A549 (cell line): ENCODE data around the gene RTN4R. TPM values are rescaled to one million over a fixed set of nuclear protein-coding genes. Genes with fewer than 3 reads are reported as not detected.
A peak's percentile ranks its signal among the peaks of the same experiment; 100 is the strongest.

Experiments used
- ATAC-seq, 2 experiments: fragments of 200-7000 bp in 1 of 2; fragments of >200 bp in 1 of 2; cut with Nextera tagmentation in 1 of 2; cut with Tn5 transposase in 1 of 2; 3 replicates each; pipeline versions ENCODE4 v1.8.0 to v1.9.1; 2018 to 2020; ENCODE audit warnings: mild to moderate bottlenecking in 1 of 2, moderate library complexity in 1 of 2
- CTCF ChIA-PET: fragments of 300-600 bp; sonication (Branson Sonifier 250); formaldehyde crosslinking; extraction: SDS; loops from one replicate; lab custom pipeline; 2021; ENCODE audit warnings: antibody characterized with exemption, inconsistent platforms; lab: Yijun Ruan, JAX
- POLR2A ChIA-PET: fragments of 350-600 bp; formaldehyde crosslinking; extraction: SDS; loops from one replicate; lab custom pipeline; 2021; ENCODE audit warnings: antibody characterized with exemption, inconsistent platforms; lab: Yijun Ruan, JAX
- DNase-seq, 2 experiments: peaks; one replicate each; pipeline versions ENCODE4 v3.0.0 to v3.0.0-alpha.2; 2011 to 2016; ENCODE audit warnings: low read depth in 1 of 2, low spot score in 1 of 2
- FAIRE-seq: peaks from 2 replicates; lab custom pipeline; 2011; peaks lifted over from hg19 to GRCh38; lab: Jason Lieb, UNC
- H3K27ac ChIP-seq, 2 experiments: fragments of >200 bp; sonication (Bioruptor Twin); formaldehyde crosslinking; 3 replicates each; pipeline ENCODE4 v1.5.1; 2016 to 2017
- H3K4me1 ChIP-seq: fragments of >200 bp; sonication (Bioruptor Twin); formaldehyde crosslinking; 3 replicates; pipeline ENCODE4 v1.6.1; 2016
- H3K4me2 ChIP-seq: fragments of >200 bp; sonication (Bioruptor Twin); formaldehyde crosslinking; 3 replicates; pipeline ENCODE4 v1.6.1; 2016
- H3K4me3 ChIP-seq: fragments of >200 bp; sonication (Bioruptor Twin); formaldehyde crosslinking; 3 replicates; pipeline ENCODE4 v1.5.1; 2016
- H3K9me3 ChIP-seq: fragments of >200 bp; sonication (Bioruptor Twin); formaldehyde crosslinking; 3 replicates; pipeline ENCODE4 v1.6.1; 2016
- BHLHE40 ChIP-seq: IDR thresholded peaks from 2 replicates; pipeline ENCODE4 v1.6.1; 2012; ENCODE audit warnings: low read depth, low read length, inconsistent platforms
- EHF ChIP-seq: fragments of 250-450 bp; sonication (Bioruptor Pico); IDR thresholded peaks from 2 replicates; pipeline ENCODE4 v1.5.0; 2020; ENCODE audit warnings: mild to moderate bottlenecking
- EHMT2 ChIP-seq: fragments of 200-600 bp; sonication (generic); IDR thresholded peaks from 2 replicates; pipeline ENCODE4 v1.6.1; 2016; ENCODE audit warnings: antibody characterized with exemption, low read depth, mild to moderate bottlenecking, moderate library complexity
- ESRRA ChIP-seq: fragments of 150-350 bp; IDR thresholded peaks from 2 replicates; pipeline ENCODE4 v1.6.1; 2014; ENCODE audit warnings: mild to moderate bottlenecking, low read length, borderline replicate concordance
- FOXS1 ChIP-seq: fragments of 250-450 bp; sonication (Bioruptor Pico); IDR thresholded peaks from 2 replicates; pipeline ENCODE4 v1.5.0; 2020; ENCODE audit warnings: mild to moderate bottlenecking, moderate library complexity
- HDAC2 ChIP-seq: fragments of 200-600 bp; sonication (generic); IDR thresholded peaks from 2 replicates; pipeline ENCODE4 v1.6.1; 2016
- HEYL ChIP-seq: fragments of 250-450 bp; sonication (Bioruptor Pico); IDR thresholded peaks from 2 replicates; pipeline ENCODE4 v1.8.0; 2021; ENCODE audit warnings: mild to moderate bottlenecking, moderate library complexity
- HOXA7 ChIP-seq: fragments of 250-450 bp; sonication (Bioruptor Pico); IDR thresholded peaks from 2 replicates; pipeline ENCODE4 v1.5.0; 2020; ENCODE audit warnings: mild to moderate bottlenecking, moderate library complexity
- HOXB5 ChIP-seq: fragments of 250-450 bp; sonication (Bioruptor Pico); IDR thresholded peaks from 2 replicates; pipeline ENCODE4 v1.5.0; 2020; ENCODE audit warnings: mild to moderate bottlenecking, moderate library complexity
- JUN ChIP-seq, 2 experiments: fragments of >200 bp; sonication (Bioruptor Twin); formaldehyde crosslinking; IDR thresholded peaks; 2 replicates in 1 of 2; 3 replicates in 1 of 2; pipeline ENCODE4 v1.6.1; 2016 to 2017
- JUNB ChIP-seq: fragments of >200 bp; sonication (Bioruptor Twin); formaldehyde crosslinking; IDR thresholded peaks from 2 replicates; pipeline ENCODE4 v1.6.1; 2016
- MYC ChIP-seq: IDR thresholded peaks from 2 replicates; pipeline ENCODE4 v1.6.1; 2012; ENCODE audit warnings: mild to moderate bottlenecking, inconsistent platforms, low read length, improper control_type of control experiment, borderline replicate concordance
- NFE2L2 ChIP-seq: fragments of 150-350 bp; conservative IDR thresholded peaks from 2 replicates; pipeline ENCODE4 v1.6.1; 2014; ENCODE audit warnings: low read length
- NR3C1 ChIP-seq: fragments of >200 bp; sonication (Bioruptor Twin); formaldehyde crosslinking; IDR thresholded peaks from 3 replicates; pipeline ENCODE4 v1.6.1; 2017
- PHF8 ChIP-seq: fragments of 200-600 bp; sonication (generic); IDR thresholded peaks from 2 replicates; pipeline ENCODE4 v1.6.1; 2016; ENCODE audit warnings: low read depth, mild to moderate bottlenecking, antibody characterized with exemption, moderate library complexity, borderline replicate concordance
- POLR2AphosphoS2 ChIP-seq: conservative IDR thresholded peaks from 2 replicates; pipeline ENCODE4 v1.6.1; 2012; ENCODE audit warnings: low read length, improper control_type of control experiment, inconsistent platforms
- RCOR1 ChIP-seq: fragments of 150-350 bp; IDR thresholded peaks from 2 replicates; pipeline ENCODE4 v1.6.1; 2014; ENCODE audit warnings: antibody characterized with exemption, low read length, low read depth
- RFX5 ChIP-seq: fragments of 450-650 bp; IDR thresholded peaks from 2 replicates; pipeline ENCODE4 v1.7.1; 2014; ENCODE audit warnings: antibody characterized with exemption, mild to moderate bottlenecking, moderate library complexity
- RNF2 ChIP-seq: fragments of 200-600 bp; sonication (generic); IDR thresholded peaks from 2 replicates; pipeline ENCODE4 v1.6.1; 2016; ENCODE audit warnings: low read depth, mild to moderate bottlenecking, antibody characterized with exemption, moderate library complexity, borderline replicate concordance
- SMC3 ChIP-seq: fragments of >200 bp; sonication (Bioruptor Twin); formaldehyde crosslinking; IDR thresholded peaks from 3 replicates; pipeline ENCODE4 v1.6.1; 2018; ENCODE audit warnings: inconsistent platforms
- TFCP2L1 ChIP-seq: fragments of 250-450 bp; sonication (Bioruptor Pico); IDR thresholded peaks from 2 replicates; pipeline ENCODE4 v1.5.0; 2021; ENCODE audit warnings: mild to moderate bottlenecking
- ZC3H11A ChIP-seq: fragments of 450-650 bp; IDR thresholded peaks from 2 replicates; pipeline ENCODE4 v1.6.1; 2014; ENCODE audit warnings: antibody characterized with exemption, mild to moderate bottlenecking
- ZNF302 ChIP-seq: fragments of 250-450 bp; sonication (Bioruptor Pico); IDR thresholded peaks from 2 replicates; pipeline ENCODE4 v1.9.0; 2021; ENCODE audit warnings: inconsistent platforms, mild to moderate bottlenecking, moderate library complexity
- WGBS: methylation state at CpG from one replicate; pipeline ENCODE4 v1.1.6; 2017; ENCODE audit errors: missing lambda C conversion rate; 5-methylcytosine and 5-hydroxymethylcytosine counted together
- polyA plus RNA-seq, 4 experiments: library from polyadenylated mRNA; depleted of rRNA in 3 of 4; stranded (reverse); fragments of >200 nt; fragmentation: RNase III in 1 of 4; extraction: RNeasy Plus Mini Kit Qiagen cat#74134 plus additional on column Dnase treatment in 1 of 4; gene quantifications; 2 replicates in 3 of 4; 3 replicates in 1 of 4; pipeline ENCODE4 v1.2.3, GENCODE V29; 2011 to 2017
- TF ChIP-seq, protein P1 (sequence below): fragments of 450-650 bp; IDR thresholded peaks from 2 replicates; pipeline ENCODE4 v1.6.1; 2014; ENCODE audit warnings: antibody characterized with exemption
- TF ChIP-seq, protein P2 (sequence below): IDR thresholded peaks from 2 replicates; pipeline ENCODE4 v1.6.1; 2012
- TF ChIP-seq, protein P3 (sequence below): fragments of 200-600 bp; sonication (generic); IDR thresholded peaks from 2 replicates; pipeline ENCODE4 v1.6.1; 2016; ENCODE audit warnings: antibody characterized with exemption, mild to moderate bottlenecking, moderate library complexity
- TF ChIP-seq, protein P4 (sequence below): fragments of >200 bp; sonication (Bioruptor Twin); formaldehyde crosslinking; IDR thresholded peaks from 3 replicates; pipeline ENCODE4 v1.6.1; 2016

The RTN4R gene
- polyA plus RNA-seq, 2 of the 4 experiments (the other 2 are of a cell fraction) = 1.0 to 2.7 TPM

DNA sequence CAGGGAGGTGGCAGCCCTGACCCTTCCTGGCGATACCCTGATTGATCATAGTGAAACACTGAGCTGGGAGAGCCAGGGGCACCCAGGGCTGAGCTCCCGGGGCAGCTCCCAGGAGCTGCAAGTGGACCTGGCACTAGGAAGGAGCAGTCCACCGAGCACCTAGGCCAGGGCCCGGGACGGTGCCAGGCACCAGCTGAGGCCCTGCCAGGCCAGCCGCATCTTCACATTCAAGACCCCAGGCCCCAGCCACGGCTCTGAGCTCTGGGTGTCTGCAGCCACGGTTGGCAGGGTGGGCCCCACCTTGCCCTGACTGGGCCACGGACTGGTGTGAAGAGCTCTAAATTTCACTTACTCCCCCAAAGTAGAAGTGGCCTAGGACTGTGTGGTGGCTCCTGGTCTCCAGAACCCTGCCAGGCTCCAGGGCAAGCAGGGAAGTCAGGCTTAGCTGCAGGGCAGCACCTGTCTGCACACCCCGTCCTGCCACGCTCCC is 58.3 kb downstream of the RTN4R start:
- FAIRE-seq (no peak), ATAC-seq (no peak), DNase-seq (no peak)
- H3K27ac ChIP-seq = no peak overlapping the region
- peaks cover 13% of the 10 kb centered on the region; the same call in 2 of the 3 replicates for H3K4me1 ChIP-seq
- WGBS = no CpG with 5 or more reads among the region's 11 CpGs
- ChIA-PET CTCF (no interaction called here), POLR2A (interaction anchor here (1.5 kb wide), 1 partner anchor 17 kb away, joined by 5 read pairs; no protein-coding TSS in a partner anchor)
- no peak overlapping the region for H3K4me2 ChIP-seq
- no peak overlapping the region for H3K4me3 ChIP-seq
- TF ChIP-seq NFE2L2 (no peak), POLR2AphosphoS2 (no peak), SMC3 (no peak), JUNB (no peak), RNF2 (no peak), MYC (no peak), NR3C1 (no peak), FOXS1 (CRISPR knock-in tag) (no peak), ZNF302 (CRISPR knock-in tag) (no peak), HEYL (CRISPR knock-in tag) (no peak), BHLHE40 (no peak), EHF (CRISPR knock-in tag) (no peak), ZC3H11A (no peak)
- TF ChIP-seq, protein P1, sequence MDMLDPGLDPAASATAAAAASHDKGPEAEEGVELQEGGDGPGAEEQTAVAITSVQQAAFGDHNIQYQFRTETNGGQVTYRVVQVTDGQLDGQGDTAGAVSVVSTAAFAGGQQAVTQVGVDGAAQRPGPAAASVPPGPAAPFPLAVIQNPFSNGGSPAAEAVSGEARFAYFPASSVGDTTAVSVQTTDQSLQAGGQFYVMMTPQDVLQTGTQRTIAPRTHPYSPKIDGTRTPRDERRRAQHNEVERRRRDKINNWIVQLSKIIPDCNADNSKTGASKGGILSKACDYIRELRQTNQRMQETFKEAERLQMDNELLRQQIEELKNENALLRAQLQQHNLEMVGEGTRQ = no peak
- TF ChIP-seq, all 56 proteins: peak for 0
- H3K9me3 ChIP-seq = no peaks in the 10 kb centered on the region

DNA sequence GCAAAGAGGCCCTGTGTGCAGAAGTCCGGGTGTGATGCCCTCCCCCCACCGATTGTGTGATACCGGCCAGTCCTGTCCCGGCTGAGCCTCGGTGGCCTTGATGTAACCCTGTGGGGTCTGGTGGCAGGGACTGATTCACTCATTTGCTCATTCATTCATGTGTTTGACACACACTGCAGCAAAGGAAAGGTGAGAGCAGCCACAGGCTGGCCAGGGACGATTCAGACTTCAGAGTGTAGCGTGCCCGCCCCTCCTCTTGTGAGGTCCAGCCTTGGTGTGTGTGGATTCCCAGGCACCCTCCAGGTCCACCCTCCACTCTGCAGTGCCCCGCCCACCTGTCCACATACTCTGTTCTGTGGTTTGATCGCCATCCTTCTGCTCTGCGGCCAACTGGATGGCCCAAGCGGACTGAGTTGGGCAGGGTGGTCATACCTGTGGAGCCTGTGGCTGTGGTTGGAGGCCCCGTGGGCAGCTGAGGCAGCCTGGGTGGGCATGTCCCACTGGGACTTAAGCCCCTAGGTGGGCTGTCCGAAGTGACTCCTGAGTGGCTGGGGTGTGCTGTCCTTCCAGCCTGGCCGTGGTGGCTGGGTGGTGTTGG is 59.3 kb downstream of the RTN4R start:
- no peak overlapping the region for H3K4me2 ChIP-seq
- no peak overlapping the region for H3K4me3 ChIP-seq
- 91% methylated on average over 10 of the region's 15 CpGs for WGBS
- ATAC-seq (no peak), DNase-seq (no peak), FAIRE-seq (no peak)
- no peak for TF ChIP-seq ZNF302 (CRISPR knock-in tag)
- no peak for TF ChIP-seq JUNB
- TF ChIP-seq HOXA7 (CRISPR knock-in tag) = no peak
- no peak for TF ChIP-seq TFCP2L1 (CRISPR knock-in tag)
- no peak for TF ChIP-seq PHF8
- TF ChIP-seq, protein P2, sequence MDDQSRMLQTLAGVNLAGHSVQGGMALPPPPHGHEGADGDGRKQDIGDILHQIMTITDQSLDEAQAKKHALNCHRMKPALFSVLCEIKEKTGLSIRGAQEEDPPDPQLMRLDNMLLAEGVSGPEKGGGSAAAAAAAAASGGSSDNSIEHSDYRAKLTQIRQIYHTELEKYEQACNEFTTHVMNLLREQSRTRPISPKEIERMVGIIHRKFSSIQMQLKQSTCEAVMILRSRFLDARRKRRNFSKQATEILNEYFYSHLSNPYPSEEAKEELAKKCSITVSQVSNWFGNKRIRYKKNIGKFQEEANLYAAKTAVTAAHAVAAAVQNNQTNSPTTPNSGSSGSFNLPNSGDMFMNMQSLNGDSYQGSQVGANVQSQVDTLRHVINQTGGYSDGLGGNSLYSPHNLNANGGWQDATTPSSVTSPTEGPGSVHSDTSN = no peak
- no peak for TF ChIP-seq RCOR1
- no peak overlapping the region for H3K27ac ChIP-seq
- ChIA-PET CTCF (interaction anchor here (1.1 to 1.2 kb wide), 2 partner anchors 22 to 48 kb away, joined by 3 read pairs; no protein-coding TSS in a partner anchor), POLR2A (no interaction called here)
- H3K4me1 ChIP-seq = peaks cover 19% of the 10 kb centered on the region
- H3K9me3 ChIP-seq = no peaks in the 10 kb centered on the region

DNA sequence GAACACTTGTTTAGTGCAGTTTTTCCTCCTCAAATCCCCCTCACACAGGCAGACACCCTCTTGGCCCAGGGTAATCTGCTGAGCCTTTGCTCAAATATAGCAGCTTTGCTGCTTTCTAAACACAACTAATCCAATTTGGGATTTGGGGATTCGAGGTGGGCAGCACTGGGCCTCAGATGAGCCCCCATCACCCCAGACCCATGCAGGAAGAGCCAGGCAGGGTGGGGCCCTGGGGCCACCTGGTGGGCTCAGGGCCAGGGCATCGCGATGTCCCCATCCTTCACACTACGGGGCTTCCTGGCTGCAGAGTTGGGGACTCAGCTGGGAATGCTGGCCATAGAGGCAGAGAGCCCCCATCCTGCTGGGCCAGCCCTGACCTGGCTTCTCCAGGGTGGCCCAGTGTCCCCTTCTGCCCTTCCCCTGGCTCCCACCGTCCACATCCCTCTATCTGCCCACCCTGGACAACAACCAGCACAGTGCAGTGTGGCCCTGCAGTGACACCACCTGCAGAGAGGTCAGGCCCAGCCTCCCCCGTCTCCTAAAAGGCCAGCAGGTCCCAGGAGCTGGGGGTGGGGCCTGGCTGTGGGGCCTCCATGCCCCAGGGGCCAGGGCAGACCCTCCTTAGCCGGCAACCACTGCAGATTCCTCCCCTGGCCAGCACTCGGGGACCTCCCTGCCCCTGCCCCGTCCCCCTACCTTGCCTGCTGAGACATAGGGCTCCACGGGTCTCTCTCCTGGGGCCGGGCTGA is 60.7 kb downstream of the RTN4R start:
- FAIRE-seq = no peak
- no peak for TF ChIP-seq RFX5
- no peak for TF ChIP-seq ZC3H11A
- TF ChIP-seq PHF8 = no peak
- no peak for TF ChIP-seq HOXA7 (CRISPR knock-in tag)
- TF ChIP-seq, protein P3, sequence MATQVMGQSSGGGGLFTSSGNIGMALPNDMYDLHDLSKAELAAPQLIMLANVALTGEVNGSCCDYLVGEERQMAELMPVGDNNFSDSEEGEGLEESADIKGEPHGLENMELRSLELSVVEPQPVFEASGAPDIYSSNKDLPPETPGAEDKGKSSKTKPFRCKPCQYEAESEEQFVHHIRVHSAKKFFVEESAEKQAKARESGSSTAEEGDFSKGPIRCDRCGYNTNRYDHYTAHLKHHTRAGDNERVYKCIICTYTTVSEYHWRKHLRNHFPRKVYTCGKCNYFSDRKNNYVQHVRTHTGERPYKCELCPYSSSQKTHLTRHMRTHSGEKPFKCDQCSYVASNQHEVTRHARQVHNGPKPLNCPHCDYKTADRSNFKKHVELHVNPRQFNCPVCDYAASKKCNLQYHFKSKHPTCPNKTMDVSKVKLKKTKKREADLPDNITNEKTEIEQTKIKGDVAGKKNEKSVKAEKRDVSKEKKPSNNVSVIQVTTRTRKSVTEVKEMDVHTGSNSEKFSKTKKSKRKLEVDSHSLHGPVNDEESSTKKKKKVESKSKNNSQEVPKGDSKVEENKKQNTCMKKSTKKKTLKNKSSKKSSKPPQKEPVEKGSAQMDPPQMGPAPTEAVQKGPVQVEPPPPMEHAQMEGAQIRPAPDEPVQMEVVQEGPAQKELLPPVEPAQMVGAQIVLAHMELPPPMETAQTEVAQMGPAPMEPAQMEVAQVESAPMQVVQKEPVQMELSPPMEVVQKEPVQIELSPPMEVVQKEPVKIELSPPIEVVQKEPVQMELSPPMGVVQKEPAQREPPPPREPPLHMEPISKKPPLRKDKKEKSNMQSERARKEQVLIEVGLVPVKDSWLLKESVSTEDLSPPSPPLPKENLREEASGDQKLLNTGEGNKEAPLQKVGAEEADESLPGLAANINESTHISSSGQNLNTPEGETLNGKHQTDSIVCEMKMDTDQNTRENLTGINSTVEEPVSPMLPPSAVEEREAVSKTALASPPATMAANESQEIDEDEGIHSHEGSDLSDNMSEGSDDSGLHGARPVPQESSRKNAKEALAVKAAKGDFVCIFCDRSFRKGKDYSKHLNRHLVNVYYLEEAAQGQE = no peak
- TF ChIP-seq, protein P4, sequence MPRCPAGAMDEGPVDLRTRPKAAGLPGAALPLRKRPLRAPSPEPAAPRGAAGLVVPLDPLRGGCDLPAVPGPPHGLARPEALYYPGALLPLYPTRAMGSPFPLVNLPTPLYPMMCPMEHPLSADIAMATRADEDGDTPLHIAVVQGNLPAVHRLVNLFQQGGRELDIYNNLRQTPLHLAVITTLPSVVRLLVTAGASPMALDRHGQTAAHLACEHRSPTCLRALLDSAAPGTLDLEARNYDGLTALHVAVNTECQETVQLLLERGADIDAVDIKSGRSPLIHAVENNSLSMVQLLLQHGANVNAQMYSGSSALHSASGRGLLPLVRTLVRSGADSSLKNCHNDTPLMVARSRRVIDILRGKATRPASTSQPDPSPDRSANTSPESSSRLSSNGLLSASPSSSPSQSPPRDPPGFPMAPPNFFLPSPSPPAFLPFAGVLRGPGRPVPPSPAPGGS = no peak
- no peak for TF ChIP-seq JUN (IDR thresholded peaks at IDR 0.05)
- no peak for TF ChIP-seq HOXB5 (CRISPR knock-in tag)
- TF ChIP-seq HDAC2 = no peak
- no peak for TF ChIP-seq ESRRA
- TF ChIP-seq EHMT2 = no peak

More for the DNA sequence above, 60.7 kb downstream of the RTN4R start:
- H3K4me1 ChIP-seq = peaks cover 27% of the 10 kb centered on the region
- H3K4me2 ChIP-seq = peak overlapping the region; percentile 92
- peak overlapping the region; percentile 84 to 95 for H3K27ac ChIP-seq
- CTCF ChIA-PET = interaction anchor here (1.2 kb wide), 1 partner anchor 21 kb away, joined by 3 read pairs; no protein-coding TSS in a partner anchor
- DNase-seq (no peak), ATAC-seq (no peak)
- POLR2A ChIA-PET = no interaction called here
- H3K9me3 ChIP-seq = no peaks in the 10 kb centered on the region
- 17% methylated on average over 1 of the region's 11 CpGs for WGBS
- peak overlapping the region; percentile 64 for H3K4me3 ChIP-seq
